ENCODE measurements around the gene FOXO6. TPM values are rescaled to one million over a fixed set of nuclear protein-coding genes. Genes with fewer than 3 reads are reported as not detected.

FOXO6 gene
- total and polyA plus RNA-seq, 2 donors from 2014 or later, result 0.47 to 1.0 TPM

GRCh38 chr1:41317361-41317760, 43.9 kb upstream of the FOXO6 start:
- no peaks in the 10 kb centered on the region for H3K27me3 ChIP-seq (ENCODE audit: control insufficient read depth, insufficient read depth, low read length)
- FAIRE-seq (no peak), DNase-seq (no peak)
- H3K9ac ChIP-seq (ENCODE audit: low read length in 3 of 3), result no peak overlapping the region
- H3K4me3 ChIP-seq (ENCODE audit: low read length in 3 of 3), result no peak overlapping the region
- H3K36me3 ChIP-seq (ENCODE audit: control insufficient read depth in 2 of 3, insufficient read depth in 3 of 3, low read length in 3 of 3), result no peaks in the 10 kb centered on the region
- intact Hi-C loops (cut with DNase I), result no loop called here
- no peaks in the 10 kb centered on the region for H3K4me1 ChIP-seq (ENCODE audit: control insufficient read depth in 2 of 3, insufficient read depth in 2 of 3, low read depth in 1 of 3, low read length in 3 of 3)
- H3K27ac ChIP-seq (ENCODE audit: low read depth in 2 of 2, low read length in 2 of 2), result no peak overlapping the region
- TF ChIP-seq, protein P1, sequence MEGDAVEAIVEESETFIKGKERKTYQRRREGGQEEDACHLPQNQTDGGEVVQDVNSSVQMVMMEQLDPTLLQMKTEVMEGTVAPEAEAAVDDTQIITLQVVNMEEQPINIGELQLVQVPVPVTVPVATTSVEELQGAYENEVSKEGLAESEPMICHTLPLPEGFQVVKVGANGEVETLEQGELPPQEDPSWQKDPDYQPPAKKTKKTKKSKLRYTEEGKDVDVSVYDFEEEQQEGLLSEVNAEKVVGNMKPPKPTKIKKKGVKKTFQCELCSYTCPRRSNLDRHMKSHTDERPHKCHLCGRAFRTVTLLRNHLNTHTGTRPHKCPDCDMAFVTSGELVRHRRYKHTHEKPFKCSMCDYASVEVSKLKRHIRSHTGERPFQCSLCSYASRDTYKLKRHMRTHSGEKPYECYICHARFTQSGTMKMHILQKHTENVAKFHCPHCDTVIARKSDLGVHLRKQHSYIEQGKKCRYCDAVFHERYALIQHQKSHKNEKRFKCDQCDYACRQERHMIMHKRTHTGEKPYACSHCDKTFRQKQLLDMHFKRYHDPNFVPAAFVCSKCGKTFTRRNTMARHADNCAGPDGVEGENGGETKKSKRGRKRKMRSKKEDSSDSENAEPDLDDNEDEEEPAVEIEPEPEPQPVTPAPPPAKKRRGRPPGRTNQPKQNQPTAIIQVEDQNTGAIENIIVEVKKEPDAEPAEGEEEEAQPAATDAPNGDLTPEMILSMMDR (IDR thresholded peaks at IDR 0.05; ENCODE audit: borderline replicate concordance, extremely low read depth, insufficient read depth), result no peak
- H3K9me3 ChIP-seq (ENCODE audit: control insufficient read depth in 2 of 3, insufficient read depth in 1 of 3, low read length in 3 of 3), result no peaks in the 10 kb centered on the region

- Histone ChIP-seq H3K36me3 (ENCODE audit: control insufficient read depth in 2 of 3, insufficient read depth in 3 of 3, low read length in 3 of 3) (no peaks in the 10 kb centered on the region), H3K4me1 (ENCODE audit: control insufficient read depth in 2 of 3, insufficient read depth in 2 of 3, low read depth in 1 of 3, low read length in 3 of 3) (no peaks in the 10 kb centered on the region), H3K27me3 (ENCODE audit: control insufficient read depth, insufficient read depth, low read length) (no peaks in the 10 kb centered on the region), H3K4me3 (ENCODE audit: low read length in 3 of 3) (no peak overlapping the region), H3K9ac (ENCODE audit: low read length in 3 of 3) (no peak overlapping the region), H3K27ac (ENCODE audit: low read depth in 2 of 2, low read length in 2 of 2) (no peak overlapping the region), H3K9me3 (ENCODE audit: control insufficient read depth in 2 of 3, insufficient read depth in 1 of 3, low read length in 3 of 3) (no peaks in the 10 kb centered on the region)
- DNase-seq (no peak), FAIRE-seq (no peak)
- intact Hi-C loops (cut with DNase I), result no loop called here
- TF ChIP-seq, protein P1 (IDR thresholded peaks at IDR 0.05; ENCODE audit: borderline replicate concordance, extremely low read depth, insufficient read depth), result no peak
These were observed 43.1 kb upstream of the FOXO6 start for GRCh38 chr1:41318135-41318534.

DNA sequence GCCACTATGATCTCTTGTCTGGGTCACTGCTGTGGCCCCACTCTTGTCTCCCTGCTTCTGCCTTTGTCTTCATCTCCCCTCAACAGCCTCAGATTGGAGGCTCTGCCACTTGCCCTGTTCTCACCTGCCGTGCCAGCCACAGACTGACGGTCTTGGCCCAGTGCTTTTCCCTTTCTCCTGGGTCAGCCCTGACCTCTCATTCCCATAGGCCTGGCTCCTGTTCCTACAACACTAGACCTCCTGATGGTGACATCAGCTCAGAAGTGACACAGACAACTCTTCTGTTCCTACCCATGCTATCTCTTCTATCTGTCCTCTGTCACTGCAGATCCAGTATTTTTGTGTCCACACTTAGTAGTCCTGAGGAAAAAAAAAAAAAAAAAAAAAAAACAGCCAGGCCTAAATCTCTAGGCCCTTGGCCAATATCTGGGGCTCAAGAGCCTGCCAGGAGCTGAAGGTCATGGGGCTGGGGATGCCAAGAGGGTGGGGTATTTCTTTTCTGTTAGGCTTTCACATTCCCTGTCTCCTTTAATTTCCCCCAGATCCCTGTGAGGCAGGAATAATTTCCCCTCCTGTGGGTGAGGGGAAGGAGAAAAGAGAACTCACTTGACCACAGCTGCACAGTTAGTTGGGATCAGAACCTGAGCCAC, 42.0 kb upstream of the FOXO6 start:
- Histone ChIP-seq H3K4me1 (ENCODE audit: control insufficient read depth in 2 of 3, insufficient read depth in 2 of 3, low read depth in 1 of 3, low read length in 3 of 3) (no peaks in the 10 kb centered on the region), H3K9me3 (ENCODE audit: control insufficient read depth in 2 of 3, insufficient read depth in 1 of 3, low read length in 3 of 3) (no peaks in the 10 kb centered on the region), H3K36me3 (ENCODE audit: control insufficient read depth in 2 of 3, insufficient read depth in 3 of 3, low read length in 3 of 3) (no peaks in the 10 kb centered on the region), H3K4me3 (ENCODE audit: low read length in 3 of 3) (no peak overlapping the region), H3K27me3 (ENCODE audit: control insufficient read depth, insufficient read depth, low read length) (no peaks in the 10 kb centered on the region), H3K9ac (ENCODE audit: low read length in 3 of 3) (no peak overlapping the region), H3K27ac (ENCODE audit: low read depth in 2 of 2, low read length in 2 of 2) (no peak overlapping the region)
- intact Hi-C loops (cut with DNase I), result no loop called here
- TF ChIP-seq, protein P1 (IDR thresholded peaks at IDR 0.05; ENCODE audit: borderline replicate concordance, extremely low read depth, insufficient read depth), result no peak
- no peak for FAIRE-seq
- no peak for DNase-seq

All from kidney (tissue), 14 donors.